Glutamatergic neuron (in vitro differentiated cells): ENCODE data around the gene RAB1A. TPM values are rescaled to one million over a fixed set of nuclear protein-coding genes. Genes with fewer than 3 reads are reported as not detected.

ENCODE experiments used
- DNase-seq: peaks from one replicate; pipeline ENCODE4 v3.0.0; 2022
- H3K27ac Mint-ChIP-seq: one replicate; pipeline ENCODE4 v1.8.0; 2020; ENCODE audit warnings: mild to moderate bottlenecking, mixed read lengths, inconsistent platforms; ENCODE audit not compliant: unreplicated experiment
- H3K27me3 Mint-ChIP-seq: one replicate; pipeline ENCODE4 v1.8.0; 2020; ENCODE audit warnings: mild to moderate bottlenecking, moderate library complexity, mixed read lengths, inconsistent platforms; ENCODE audit not compliant: unreplicated experiment
- H3K36me3 Mint-ChIP-seq: one replicate; pipeline ENCODE4 v1.8.0; 2020; ENCODE audit warnings: mild to moderate bottlenecking, mixed read lengths, inconsistent platforms; ENCODE audit not compliant: unreplicated experiment
- H3K4me1 Mint-ChIP-seq: one replicate; pipeline ENCODE4 v1.8.0; 2020; ENCODE audit warnings: mild to moderate bottlenecking, low read depth, mixed read lengths, inconsistent platforms; ENCODE audit not compliant: unreplicated experiment
- H3K4me3 Mint-ChIP-seq: one replicate; pipeline ENCODE4 v1.8.0; 2020; ENCODE audit warnings: mild to moderate bottlenecking, mixed read lengths, inconsistent platforms; ENCODE audit not compliant: unreplicated experiment
- H3K9me3 Mint-ChIP-seq: one replicate; pipeline ENCODE4 v1.8.0; 2020; ENCODE audit warnings: mild to moderate bottlenecking, moderate library complexity, mixed read lengths, inconsistent platforms; ENCODE audit not compliant: unreplicated experiment
- CTCF ChIP-seq: fragments of 200-600 bp; sonication (generic); IDR thresholded peaks from one replicate; pipeline ENCODE4 v1.5.0; 2021; ENCODE audit not compliant: partially characterized antibody, unreplicated experiment
- total RNA-seq: library from RNA; stranded (reverse); fragmentation: NEBNext Ultra II Directional; extraction: Animal tissue kit (Norgen Biotek cat#: 25700); gene quantifications from one replicate; pipeline ENCODE4 v1.2.1, GENCODE V29; 2021; ENCODE audit not compliant: unreplicated experiment

RAB1A gene
- total RNA-seq, 1 donor from 2014 or later: 161 TPM

GRCh38 chr2:65054749-65055421 lies 75.0 kb downstream of the RAB1A start:
- Mint-ChIP-seq H3K27ac (peak overlapping the region; percentile 68), H3K36me3 (no peaks in the 10 kb centered on the region), H3K4me1 (peaks cover 21% of the 10 kb centered on the region), H3K27me3 (peaks cover 4% of the 10 kb centered on the region), H3K4me3 (peak overlapping the region; percentile 97), H3K9me3 (peaks cover 5% of the 10 kb centered on the region)
- no peak for TF ChIP-seq CTCF
- DNase-seq: no peak

DNA sequence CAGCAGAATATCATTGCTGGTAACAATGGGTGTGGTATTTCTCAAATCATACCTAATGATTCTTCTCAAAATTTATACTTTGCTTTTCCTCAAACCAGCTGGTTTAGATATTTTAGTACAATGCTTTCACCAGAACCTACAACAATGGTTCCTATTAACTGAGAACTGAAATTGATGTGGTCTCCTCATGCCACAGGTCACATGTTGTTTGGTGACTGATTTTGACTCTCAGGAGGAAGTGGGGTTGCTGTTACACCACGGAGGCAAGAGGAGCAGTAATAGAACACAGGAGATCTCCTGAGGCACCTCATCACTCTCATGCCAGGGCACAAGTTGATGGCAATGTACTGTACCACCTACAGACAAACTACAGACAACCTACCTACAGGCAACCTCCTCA lies 76.7 kb downstream of the RAB1A start:
- peaks cover 4% of the 10 kb centered on the region for H3K27me3 Mint-ChIP-seq
- no peak overlapping the region for H3K27ac Mint-ChIP-seq
- H3K4me1 Mint-ChIP-seq: peaks cover 10% of the 10 kb centered on the region
- no peaks in the 10 kb centered on the region for H3K36me3 Mint-ChIP-seq
- no peak for TF ChIP-seq CTCF
- peaks cover 5% of the 10 kb centered on the region for H3K9me3 Mint-ChIP-seq
- H3K4me3 Mint-ChIP-seq: no peak overlapping the region
- no peak for DNase-seq

- Mint-ChIP-seq H3K9me3 (no peaks in the 10 kb centered on the region), H3K27ac (no peak overlapping the region), H3K4me1 (peaks cover 6% of the 10 kb centered on the region), H3K27me3 (no peaks in the 10 kb centered on the region), H3K4me3 (no peak overlapping the region), H3K36me3 (no peaks in the 10 kb centered on the region)
- TF ChIP-seq CTCF: no peak
- DNase-seq: no peak
These were observed 79.0 kb downstream of the RAB1A start for GRCh38 chr2:65050931-65051330.

- Mint-ChIP-seq H3K27ac (no peak overlapping the region), H3K36me3 (peaks cover 10% of the 10 kb centered on the region), H3K4me3 (no peak overlapping the region), H3K27me3 (no peaks in the 10 kb centered on the region), H3K9me3 (no peaks in the 10 kb centered on the region), H3K4me1 (no peaks in the 10 kb centered on the region)
- no peak for DNase-seq
- TF ChIP-seq CTCF: no peak
These were observed 80.8 kb downstream of the RAB1A start for GRCh38 chr2:65049010-65049639.

GRCh38 chr2:65046633-65047407 lies 83.1 kb downstream of the RAB1A start:
- peaks cover 13% of the 10 kb centered on the region for H3K36me3 Mint-ChIP-seq
- no peak overlapping the region for H3K27ac Mint-ChIP-seq
- no peak overlapping the region for H3K4me3 Mint-ChIP-seq

More at GRCh38 chr2:65046633-65047407, 83.1 kb downstream of the RAB1A start:
- Mint-ChIP-seq H3K4me1 (no peaks in the 10 kb centered on the region), H3K9me3 (no peaks in the 10 kb centered on the region), H3K27me3 (no peaks in the 10 kb centered on the region)
- DNase-seq: no peak
- TF ChIP-seq CTCF: no peak
